Measurements from ENCODE around the gene ZCCHC7.

ZCCHC7 gene

DNA sequence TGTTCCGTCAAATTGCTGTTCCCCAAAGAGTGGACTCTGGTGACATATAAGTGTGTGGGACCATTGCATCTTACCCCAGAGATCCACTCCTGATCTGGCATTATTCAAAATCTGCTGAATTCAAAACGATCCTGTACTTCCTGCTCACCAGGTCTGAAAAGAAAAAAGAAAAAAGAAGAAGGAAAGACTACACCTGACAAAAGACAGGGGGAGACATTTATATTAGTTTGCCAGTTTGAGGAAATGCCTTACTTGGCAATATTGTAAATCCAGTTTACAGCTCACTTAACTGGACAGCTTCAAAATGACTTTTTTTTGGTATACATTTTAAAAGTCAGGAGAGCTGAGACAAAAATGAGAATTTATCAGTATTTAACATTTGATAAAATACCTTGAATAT, 287.1 kb downstream of the ZCCHC7 start:
- no peak for DNase-seq (ENCODE audit: low read depth)

Data from stimulated activated CD8-positive, alpha-beta memory T cell treated with anti-CD3 and anti-CD28 coated beads, Interleukin-15, amount 100 ng/mL, for 24 hours (primary cell).